IPS-18c (cell line): ENCODE data around the gene CEP131.
"Not testable (repeated sequence)": the region's sequence is repeated elsewhere in the genome, so short reads cannot be mapped to it uniquely, and the experiment has no call there.

Experiments used
- H3K4me3 ChIP-seq: 2 replicates; pipeline ENCODE4 v1.7.0; 2013; ENCODE audit warnings: low read depth, mild to moderate bottlenecking, low read length, moderate library complexity; ENCODE audit not compliant: insufficient read depth
- H3K9me3 ChIP-seq: one replicate; pipeline ENCODE4 v1.6.1; 2013; ENCODE audit warnings: mild to moderate bottlenecking, low read length, moderate library complexity; ENCODE audit not compliant: control insufficient read depth, insufficient read depth

The CEP131 gene

GRCh38 chr17:81158688-81159590 lies 63.8 kb downstream of the CEP131 start:
- Histone ChIP-seq H3K4me3 (no peak overlapping the region), H3K9me3 (no peaks in the 10 kb centered on the region)

DNA sequence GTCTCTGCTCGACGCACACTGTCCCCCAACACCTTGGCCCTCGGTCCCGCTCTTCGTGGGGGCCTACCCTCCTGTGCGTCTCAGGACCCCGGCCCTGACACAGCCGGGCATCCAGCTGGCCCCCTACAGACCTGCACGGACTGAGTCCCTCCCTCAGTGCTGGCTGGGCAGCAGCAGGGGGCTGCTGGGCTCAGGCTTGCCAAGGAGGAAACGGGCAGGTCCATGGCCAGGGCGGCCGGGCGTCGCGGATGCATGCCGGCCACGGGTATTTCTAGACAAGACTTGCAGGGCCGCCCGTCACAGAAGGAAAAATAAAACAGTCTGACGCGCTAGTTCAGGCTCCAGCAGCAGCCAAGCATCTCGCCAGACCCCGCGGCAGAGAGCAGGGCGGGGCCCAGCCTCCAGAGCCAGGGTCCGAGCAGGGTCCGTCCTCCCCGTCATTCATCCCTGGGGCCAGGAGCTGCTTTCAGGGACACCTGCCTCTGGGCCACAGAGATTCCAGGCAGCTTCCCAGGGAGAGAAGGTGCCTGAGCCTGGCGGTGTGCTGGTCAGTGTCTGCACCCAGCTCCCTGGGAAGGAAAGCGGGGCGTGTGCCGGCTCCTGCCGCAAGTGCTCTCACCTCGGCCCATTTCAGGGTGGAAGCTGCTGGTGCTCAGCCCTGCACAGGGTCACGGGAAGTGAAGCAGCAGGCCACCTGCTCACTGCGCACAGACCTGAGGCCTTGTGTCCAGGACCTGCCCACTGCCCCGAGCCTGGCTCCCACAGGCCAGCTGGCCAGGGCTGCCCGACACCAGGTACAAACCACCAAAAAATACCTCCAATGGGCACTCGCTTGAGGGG lies 64.7 kb downstream of the CEP131 start:
- no peak overlapping the region for H3K4me3 ChIP-seq
- H3K9me3 ChIP-seq: no peaks in the 10 kb centered on the region

DNA sequence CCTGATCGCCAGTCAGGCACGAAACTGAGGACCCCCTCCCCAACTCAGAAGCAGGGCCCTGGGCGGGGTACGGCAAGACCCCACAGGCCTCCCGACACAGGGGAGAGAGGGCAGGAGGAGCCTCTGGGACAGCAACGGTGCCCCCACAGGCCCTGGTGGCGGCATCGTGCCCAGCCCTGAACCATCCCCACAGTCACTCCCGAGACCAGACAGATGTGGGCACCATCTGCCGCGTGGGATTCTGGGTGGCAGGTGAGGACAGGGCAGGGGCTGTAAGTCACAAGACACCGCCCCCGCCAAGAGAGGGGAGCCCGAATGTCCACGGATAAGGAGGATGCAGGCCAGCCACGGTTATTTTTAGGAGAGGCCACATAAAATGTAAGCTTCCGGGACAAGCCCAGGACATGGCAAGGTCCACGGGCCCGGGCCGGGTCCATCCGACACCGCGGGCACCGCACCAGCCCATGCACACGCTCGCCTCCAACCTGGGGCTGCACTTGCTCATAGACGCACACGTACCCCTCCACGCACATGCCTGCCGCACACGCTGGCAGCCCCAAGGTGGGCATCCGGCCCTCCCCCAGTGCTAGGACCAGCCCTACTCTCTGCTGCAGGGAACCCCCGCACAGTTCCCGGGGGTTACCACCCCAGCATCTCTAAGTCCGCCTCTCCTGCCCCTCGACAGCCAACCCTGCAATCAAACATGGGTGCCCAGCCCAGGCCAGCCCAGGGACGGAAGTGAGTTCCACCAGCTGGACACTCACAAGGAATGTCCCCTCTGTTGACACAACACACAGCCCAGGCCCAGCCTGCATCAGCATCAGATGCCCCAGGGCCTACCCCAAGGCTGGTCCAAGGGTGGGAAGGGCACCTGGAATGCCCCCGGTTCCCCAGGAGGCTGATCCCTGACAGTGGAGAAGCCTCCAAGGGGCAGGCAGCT lies 65.6 kb downstream of the CEP131 start:
- Histone ChIP-seq H3K4me3 (no peak overlapping the region), H3K9me3 (no peaks in the 10 kb centered on the region)

GRCh38 chr17:81154961-81155360 lies 67.8 kb downstream of the CEP131 start:
- Histone ChIP-seq H3K9me3 (no peaks in the 10 kb centered on the region), H3K4me3 (no peak overlapping the region)

- H3K4me3 ChIP-seq, H3K9me3 ChIP-seq: not testable (repeated sequence)
These were observed 68.7 kb downstream of the CEP131 start for GRCh38 chr17:81154016-81154415.

- Histone ChIP-seq H3K4me3 (no peak overlapping the region), H3K9me3 (no peaks in the 10 kb centered on the region)
These were observed 69.4 kb downstream of the CEP131 start for GRCh38 chr17:81153340-81153803.

- Histone ChIP-seq H3K4me3 (no peak overlapping the region), H3K9me3 (no peaks in the 10 kb centered on the region)
These were observed 70.4 kb downstream of the CEP131 start for GRCh38 chr17:81152288-81152828.

DNA sequence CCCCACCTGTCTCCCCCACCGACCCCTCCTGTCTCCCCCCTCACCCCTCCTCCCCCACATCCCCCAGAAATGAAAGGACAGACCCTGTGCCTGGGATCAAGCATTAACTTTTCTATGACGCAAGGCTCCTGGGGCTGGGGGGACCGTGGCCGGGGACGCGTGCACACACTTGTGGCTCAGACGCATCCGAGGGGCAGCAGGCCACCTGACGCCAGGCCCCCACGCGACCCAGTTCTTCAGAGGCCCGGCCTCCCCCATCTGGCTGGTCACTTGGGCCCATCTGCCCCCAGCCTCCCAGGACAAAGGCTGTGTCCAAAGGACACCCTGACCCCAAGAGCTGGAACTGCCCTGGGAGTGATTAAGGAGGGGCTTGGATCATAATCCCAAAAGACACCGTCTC lies 71.5 kb downstream of the CEP131 start:
- Histone ChIP-seq H3K9me3 (no peaks in the 10 kb centered on the region), H3K4me3 (no peak overlapping the region)

- Histone ChIP-seq H3K4me3 (no peak overlapping the region), H3K9me3 (no peaks in the 10 kb centered on the region)
These were observed 72.2 kb downstream of the CEP131 start for GRCh38 chr17:81150377-81151077.

- Histone ChIP-seq H3K4me3 (no peak overlapping the region), H3K9me3 (no peaks in the 10 kb centered on the region)
These were observed 73.7 kb downstream of the CEP131 start for GRCh38 chr17:81148986-81149533.

DNA sequence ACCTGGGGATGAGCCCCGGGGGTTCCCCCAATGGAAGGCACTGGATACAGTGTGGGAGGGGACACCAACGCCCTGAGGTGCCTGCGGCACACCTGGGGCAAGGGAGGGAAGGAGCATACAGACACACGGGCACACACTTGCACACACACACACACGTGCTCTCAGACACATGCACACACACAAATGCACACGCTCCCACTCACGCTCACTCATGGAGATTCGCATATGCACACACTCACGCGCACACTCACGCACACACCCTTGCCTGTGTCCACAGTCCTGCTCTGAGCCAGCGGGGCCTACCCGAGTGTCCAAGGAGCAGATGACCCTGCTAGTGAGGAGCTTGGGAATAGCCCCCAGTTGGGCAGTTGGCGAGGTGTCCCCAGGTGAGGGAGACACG lies 74.2 kb downstream of the CEP131 start:
- no peaks in the 10 kb centered on the region for H3K9me3 ChIP-seq
- no peak overlapping the region for H3K4me3 ChIP-seq

DNA sequence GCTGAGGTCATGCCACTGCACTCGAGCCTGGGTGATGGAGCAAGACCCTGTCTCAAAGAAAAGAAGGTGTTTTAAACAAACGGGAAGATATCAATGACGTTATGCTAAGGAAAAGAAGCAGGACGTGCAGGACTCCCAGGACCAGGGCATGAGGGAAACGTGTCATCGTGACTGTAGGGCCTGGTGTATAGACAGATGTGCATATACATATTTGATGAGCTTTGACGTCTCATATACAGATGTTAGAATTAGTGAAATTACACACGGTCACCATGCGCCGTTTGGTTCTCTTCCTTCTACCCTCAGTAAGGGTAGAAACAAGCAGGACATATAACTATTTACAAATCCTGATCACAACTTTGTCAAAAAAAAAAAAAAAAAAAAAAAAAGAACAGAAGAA lies 75.1 kb downstream of the CEP131 start:
- H3K9me3 ChIP-seq: no peaks in the 10 kb centered on the region
- H3K4me3 ChIP-seq: no peak overlapping the region

GRCh38 chr17:81146208-81146607 lies 76.6 kb downstream of the CEP131 start:
- not testable (repeated sequence) for H3K4me3 ChIP-seq, H3K9me3 ChIP-seq

DNA sequence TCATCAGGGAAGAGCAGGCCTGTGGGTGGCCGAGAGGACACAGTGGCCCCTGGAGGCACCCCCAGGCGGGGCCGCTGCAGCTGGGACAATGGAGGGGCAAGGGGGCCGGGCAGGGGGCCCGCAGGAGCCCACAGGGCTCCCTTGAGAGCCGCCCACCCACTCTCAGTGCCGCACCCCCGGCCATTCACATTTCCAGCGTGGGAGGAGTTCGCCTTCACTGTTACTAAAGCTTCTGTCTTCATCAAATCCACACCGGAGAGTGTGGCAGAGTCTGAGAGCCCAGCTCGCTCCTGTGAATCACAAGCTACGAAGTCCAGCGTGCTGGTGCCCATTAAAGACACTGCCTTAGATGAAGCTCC lies 78.4 kb downstream of the CEP131 start:
- H3K9me3 ChIP-seq: no peaks in the 10 kb centered on the region
- H3K4me3 ChIP-seq: no peak overlapping the region

- no peak overlapping the region for H3K4me3 ChIP-seq
- no peaks in the 10 kb centered on the region for H3K9me3 ChIP-seq
These were observed 78.9 kb downstream of the CEP131 start for GRCh38 chr17:81143717-81144422.

- no peaks in the 10 kb centered on the region for H3K9me3 ChIP-seq
- H3K4me3 ChIP-seq: no peak overlapping the region
These were observed 79.6 kb downstream of the CEP131 start for GRCh38 chr17:81143200-81143527.
